K562 treated with DMSO at 1 percent for 4 hours (cell line): Measurements from ENCODE around the gene SSR2. TPM values are rescaled to one million over a fixed set of nuclear protein-coding genes. Genes with fewer than 3 reads are reported as not detected.

ENCODE experiments used
- total RNA-seq: library from RNA; unstranded; fragments of 300-600 nt; gene quantifications from 2 replicates; pipeline ENCODE4 v1.2.3, GENCODE V29; 2022; ENCODE audit not compliant: insufficient read depth

The SSR2 gene
- total RNA-seq = 376 and 423 TPM in 2 replicates

GRCh38 chr1:156020293-156021092 lies at the start of gene SSR2:
TSS of gene SSR2 (minus strand) at chr1:156020951. CDS start at chr1:156020167, 784 bp downstream.

GRCh38 chr1:156060937-156061636 lies 40.3 kb upstream of the SSR2 start, which contains the start of gene RAB25:
TSS of gene RAB25 (plus strand) at chr1:156061160. CDS start at chr1:156061401, 241 bp downstream.

GRCh38 chr1:156054500-156055280 lies 33.9 kb upstream of the SSR2 start, which contains the start of gene LAMTOR2:
TSS of gene LAMTOR2 (plus strand) at chr1:156054782. CDS start at chr1:156054890, 108 bp downstream.

GRCh38 chr1:156053768-156054499 lies 33.2 kb upstream of the SSR2 start, which contains the start of gene UBQLN4:
TSS of gene UBQLN4 (minus strand) at chr1:156053798. CDS start at chr1:156053701, 97 bp downstream.

GRCh38 chr1:155978325-155978972 lies 42.3 kb downstream of the SSR2 start, which contains the start of gene ARHGEF2:
TSS of gene ARHGEF2 (minus strand) at chr1:155978547. CDS start at chr1:155978427, 120 bp downstream.

Other genes with a start within 250 kb of the SSR2 start
- 15.2 and 17.5 TPM in 2 replicates for gene GON4L, start 163.7 kb downstream of the SSR2 start, total RNA-seq
- gene SYT11, start 161.4 kb downstream of the SSR2 start, total RNA-seq = 0.52 and 0.73 TPM in 2 replicates
- 29.7 and 34.8 TPM in 2 replicates for gene RIT1, start 109.6 kb downstream of the SSR2 start, total RNA-seq
- gene KHDC4, start 86.5 kb downstream of the SSR2 start, total RNA-seq = 60.3 and 85.8 TPM in 2 replicates
- not detected in 2 replicates for gene RXFP4, start 79.3 kb downstream of the SSR2 start, total RNA-seq
- 104 and 108 TPM in 2 replicates for gene ARHGEF2, start 42.4 kb downstream of the SSR2 start, total RNA-seq
- gene UBQLN4, start 32.8 kb upstream of the SSR2 start, total RNA-seq = 36.2 and 40.5 TPM in 2 replicates
- gene LAMTOR2, start 33.8 kb upstream of the SSR2 start, total RNA-seq = 89.4 and 95.5 TPM in 2 replicates
- gene RAB25, start 40.2 kb upstream of the SSR2 start, total RNA-seq = 1.8 TPM in 1 of 2 replicates, not detected in the other
- gene MEX3A, start 61.5 kb upstream of the SSR2 start, total RNA-seq = 5.1 and 6.5 TPM in 2 replicates
- gene LMNA, start 93.8 kb upstream of the SSR2 start, total RNA-seq = 328 and 359 TPM in 2 replicates
- 0.45 and 0.68 TPM in 2 replicates for gene SEMA4A, start 132.6 kb upstream of the SSR2 start, total RNA-seq
- 16.0 and 26.8 TPM in 2 replicates for gene SLC25A44, start 173.2 kb upstream of the SSR2 start, total RNA-seq
- gene PMF1, start 192.1 kb upstream of the SSR2 start, total RNA-seq = 102 and 112 TPM in 2 replicates
- gene BGLAP, start 221.2 kb upstream of the SSR2 start, total RNA-seq = not detected in 2 replicates
- gene PAQR6, start 227.1 kb upstream of the SSR2 start, total RNA-seq = 2.5 and 5.7 TPM in 2 replicates